D721Med (cell line): ENCODE results near the gene MAP1LC3A.

Source experiments
- DNase-seq: peaks from one replicate; pipeline ENCODE4 v3.0.0; 2011; ENCODE audit warnings: low spot score; ENCODE audit not compliant: insufficient read length
- FAIRE-seq: peaks from 2 replicates; lab custom pipeline; 2011; peaks lifted over from hg19 to GRCh38; lab: Jason Lieb, UNC
- CTCF ChIP-seq: IDR thresholded peaks from 2 replicates; pipeline ENCODE4 v1.5.1; 2012; ENCODE audit warnings: mild to moderate bottlenecking, control low read depth; ENCODE audit not compliant: insufficient read depth; ENCODE audit errors: missing control alignments

MAP1LC3A gene

GRCh38 chr20:34569598-34569997 lies 11.1 kb downstream of the MAP1LC3A start:
- DNase-seq (no peak), FAIRE-seq (no peak)
- no peak for TF ChIP-seq CTCF

- DNase-seq (no peak), FAIRE-seq (no peak)
- TF ChIP-seq CTCF = no peak
Measured at GRCh38 chr20:34570859-34571306, 12.4 kb downstream of the MAP1LC3A start.

GRCh38 chr20:34571753-34572152 lies 13.2 kb downstream of the MAP1LC3A start:
- no peak for TF ChIP-seq CTCF
- no peak for DNase-seq
- FAIRE-seq = no peak

- FAIRE-seq (no peak), DNase-seq (no peak)
- no peak for TF ChIP-seq CTCF
Measured at GRCh38 chr20:34573541-34574300, 15.2 kb downstream of the MAP1LC3A start.

GRCh38 chr20:34574426-34574825 lies 15.9 kb downstream of the MAP1LC3A start:
- FAIRE-seq (no peak), DNase-seq (no peak)
- no peak for TF ChIP-seq CTCF

GRCh38 chr20:34574861-34575260 lies 16.3 kb downstream of the MAP1LC3A start:
- FAIRE-seq (no peak), DNase-seq (no peak)
- no peak for TF ChIP-seq CTCF

GRCh38 chr20:34575271-34575670 lies 16.8 kb downstream of the MAP1LC3A start:
- DNase-seq (no peak), FAIRE-seq (no peak)
- TF ChIP-seq CTCF = no peak
